BLaER1 (cell line): ENCODE data around the gene CMTM1.
A peak's percentile ranks its signal among the peaks of the same experiment; 100 is the strongest.
"Not testable (repeated sequence)": the region's sequence is repeated elsewhere in the genome, so short reads cannot be mapped to it uniquely, and the experiment has no call there.

Source experiments
- H3K27ac ChIP-seq: shearing (Covaris generic); formaldehyde crosslinking; 2 replicates; pipeline ENCODE4 v1.8.1; 2022
- H3K27me3 ChIP-seq: shearing (Covaris generic); formaldehyde crosslinking; 2 replicates; pipeline ENCODE4 v1.8.1; 2022
- H3K36me3 ChIP-seq: shearing (Covaris generic); formaldehyde crosslinking; 2 replicates; pipeline ENCODE4 v1.8.1; 2022
- H3K4me1 ChIP-seq: shearing (Covaris generic); formaldehyde crosslinking; 2 replicates; pipeline ENCODE4 v1.8.1; 2022
- H3K4me2 ChIP-seq: shearing (Covaris generic); formaldehyde crosslinking; 2 replicates; pipeline ENCODE4 v1.8.1; 2022
- H3K4me3 ChIP-seq: shearing (Covaris generic); formaldehyde crosslinking; 2 replicates; pipeline ENCODE4 v1.8.1; 2022
- H3K9ac ChIP-seq: shearing (Covaris generic); formaldehyde crosslinking; 2 replicates; pipeline ENCODE4 v1.8.1; 2022
- H3K9me3 ChIP-seq: shearing (Covaris generic); formaldehyde crosslinking; 2 replicates; pipeline ENCODE4 v1.8.1; 2022
- H4K20me1 ChIP-seq: shearing (Covaris generic); formaldehyde crosslinking; 2 replicates; pipeline ENCODE4 v1.8.1; 2022
- Cebpa-rat ChIP-seq: shearing (Covaris generic); IDR thresholded peaks from 2 replicates; pipeline ENCODE4 v1.8.1; 2022

The CMTM1 gene

DNA sequence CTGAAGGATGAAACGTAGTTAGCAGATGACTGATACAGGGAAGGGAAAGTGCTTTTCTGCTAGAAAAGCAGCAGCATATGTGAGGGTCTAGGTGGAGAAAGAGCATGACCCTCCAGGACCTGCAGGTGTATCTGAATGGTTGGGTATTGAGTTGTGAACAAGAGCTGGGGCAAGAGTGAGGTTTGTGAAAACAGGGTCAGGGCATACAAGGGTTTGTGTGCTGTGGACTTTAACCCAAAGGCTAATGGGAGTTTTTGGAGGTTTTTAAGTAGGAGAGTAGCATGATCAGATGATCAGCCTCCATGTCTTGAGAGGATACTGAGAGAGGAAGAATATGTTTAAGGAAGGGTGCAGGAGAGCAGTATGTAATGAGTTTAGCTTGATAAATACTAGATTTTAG lies 6.1 kb upstream of the CMTM1 start:
- no peaks in the 10 kb centered on the region for H3K27me3 ChIP-seq
- no peak overlapping the region; the same call in 1 of the 2 replicates for H3K4me2 ChIP-seq
- peaks cover 54% of the 10 kb centered on the region for H4K20me1 ChIP-seq
- peaks cover 76% of the 10 kb centered on the region for H3K36me3 ChIP-seq
- H3K27ac ChIP-seq = no peak overlapping the region
- no peak overlapping the region for H3K9ac ChIP-seq
- no peak overlapping the region for H3K4me3 ChIP-seq
- H3K9me3 ChIP-seq = no peaks in the 10 kb centered on the region
- peaks cover 74% of the 10 kb centered on the region for H3K4me1 ChIP-seq
- TF ChIP-seq Cebpa-rat = no peak

DNA sequence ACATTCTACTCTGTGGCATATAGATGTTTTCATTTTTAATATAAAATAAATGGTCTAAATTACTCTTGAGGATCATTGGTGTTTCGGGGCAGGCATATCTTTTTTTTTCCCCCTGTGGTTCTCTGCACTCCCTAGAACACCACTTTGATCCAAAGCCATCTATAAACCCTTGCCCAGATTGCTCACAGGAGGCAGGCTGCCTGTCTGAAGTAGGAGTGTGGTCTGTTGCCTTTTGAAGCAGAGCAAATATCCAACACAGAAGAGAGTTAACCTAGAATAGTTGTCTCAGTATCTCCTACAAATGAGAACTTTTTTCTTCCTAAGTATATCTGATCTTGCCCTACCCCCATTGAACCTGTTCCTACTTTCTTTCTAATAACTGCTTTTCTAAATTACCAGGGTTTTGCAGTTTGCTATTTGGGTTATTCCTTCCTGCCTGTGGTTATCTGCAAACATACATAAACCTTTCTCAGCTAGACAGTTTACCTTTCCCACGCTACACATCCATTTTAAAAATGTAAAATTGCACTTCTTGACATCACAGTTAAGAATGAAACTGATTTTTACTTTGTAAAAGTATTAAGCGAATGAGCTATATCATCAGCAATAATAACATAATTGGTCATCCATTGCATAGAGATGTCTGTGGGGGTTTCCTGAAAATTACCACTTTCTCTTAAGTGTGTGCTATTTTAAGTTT lies 4.7 kb upstream of the CMTM1 start:
- H3K27ac ChIP-seq = no peak overlapping the region
- H3K9ac ChIP-seq = no peak overlapping the region; the same call in 1 of the 2 replicates
- H3K27me3 ChIP-seq = no peaks in the 10 kb centered on the region
- H3K4me3 ChIP-seq = no peak overlapping the region
- peaks cover 60% of the 10 kb centered on the region for H3K4me1 ChIP-seq
- H3K36me3 ChIP-seq = peaks cover 89% of the 10 kb centered on the region
- H4K20me1 ChIP-seq = peaks cover 51% of the 10 kb centered on the region
- H3K4me2 ChIP-seq = peak overlapping the region; percentile 50
- H3K9me3 ChIP-seq = peaks cover 6% of the 10 kb centered on the region; the same call in 1 of the 2 replicates
- no peak for TF ChIP-seq Cebpa-rat

DNA sequence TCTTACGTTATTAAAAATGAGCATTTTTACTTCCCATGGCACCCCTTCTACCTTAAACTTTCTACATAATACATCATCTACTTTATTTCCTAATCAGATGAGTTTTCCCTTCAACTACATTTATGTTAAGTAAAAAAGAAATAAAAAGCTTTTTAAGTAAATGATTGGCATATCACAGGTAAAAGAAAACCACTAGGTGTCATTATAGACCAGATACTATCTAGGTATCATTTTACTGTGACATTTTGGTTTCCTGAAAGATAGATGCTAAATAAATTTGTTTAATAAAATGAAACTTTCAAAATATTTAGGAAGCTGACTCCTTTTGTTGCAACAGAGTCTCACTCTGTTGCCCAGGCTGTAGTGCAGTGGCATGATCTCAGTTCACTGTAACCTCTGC lies 3.8 kb upstream of the CMTM1 start:
- Histone ChIP-seq H3K9me3 (peaks cover 11% of the 10 kb centered on the region; the same call in 1 of the 2 replicates), H3K4me2 (peak overlapping the region; percentile 50), H3K4me3 (no peak overlapping the region), H3K27ac (peak overlapping the region; percentile 19; the same call in 1 of the 2 replicates), H3K9ac (no peak overlapping the region), H4K20me1 (peaks cover 42% of the 10 kb centered on the region), H3K36me3 (peaks cover 91% of the 10 kb centered on the region), H3K27me3 (no peaks in the 10 kb centered on the region), H3K4me1 (peaks cover 51% of the 10 kb centered on the region)
- TF ChIP-seq Cebpa-rat = no peak

DNA sequence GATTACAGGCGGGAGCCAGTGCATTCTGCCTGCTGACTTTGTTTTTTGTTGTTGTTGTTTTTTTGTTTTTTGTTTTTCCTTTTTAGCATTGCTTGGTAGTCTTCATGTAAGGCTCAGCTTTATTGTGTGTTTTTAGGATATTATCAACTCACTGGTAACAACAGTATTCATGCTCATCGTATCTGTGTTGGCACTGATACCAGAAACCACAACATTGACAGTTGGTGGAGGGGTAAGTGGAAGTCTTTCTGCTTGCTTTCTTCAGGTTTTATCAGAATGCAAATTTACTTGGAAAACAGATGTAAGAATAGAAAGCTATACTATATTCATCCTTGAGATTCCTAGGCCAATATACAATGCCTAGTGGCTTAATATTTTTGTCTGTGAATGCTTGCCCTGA lies 3.3 kb upstream of the CMTM1 start:
- no peak for TF ChIP-seq Cebpa-rat
- peaks cover 85% of the 10 kb centered on the region for H3K36me3 ChIP-seq
- H4K20me1 ChIP-seq = peaks cover 39% of the 10 kb centered on the region
- H3K9me3 ChIP-seq = peaks cover 11% of the 10 kb centered on the region; the same call in 1 of the 2 replicates
- no peaks in the 10 kb centered on the region for H3K27me3 ChIP-seq
- no peak overlapping the region for H3K9ac ChIP-seq
- peak overlapping the region; percentile 19; the same call in 1 of the 2 replicates for H3K27ac ChIP-seq
- no peak overlapping the region for H3K4me3 ChIP-seq
- peaks cover 51% of the 10 kb centered on the region for H3K4me1 ChIP-seq
- peak overlapping the region; percentile 50 for H3K4me2 ChIP-seq

DNA sequence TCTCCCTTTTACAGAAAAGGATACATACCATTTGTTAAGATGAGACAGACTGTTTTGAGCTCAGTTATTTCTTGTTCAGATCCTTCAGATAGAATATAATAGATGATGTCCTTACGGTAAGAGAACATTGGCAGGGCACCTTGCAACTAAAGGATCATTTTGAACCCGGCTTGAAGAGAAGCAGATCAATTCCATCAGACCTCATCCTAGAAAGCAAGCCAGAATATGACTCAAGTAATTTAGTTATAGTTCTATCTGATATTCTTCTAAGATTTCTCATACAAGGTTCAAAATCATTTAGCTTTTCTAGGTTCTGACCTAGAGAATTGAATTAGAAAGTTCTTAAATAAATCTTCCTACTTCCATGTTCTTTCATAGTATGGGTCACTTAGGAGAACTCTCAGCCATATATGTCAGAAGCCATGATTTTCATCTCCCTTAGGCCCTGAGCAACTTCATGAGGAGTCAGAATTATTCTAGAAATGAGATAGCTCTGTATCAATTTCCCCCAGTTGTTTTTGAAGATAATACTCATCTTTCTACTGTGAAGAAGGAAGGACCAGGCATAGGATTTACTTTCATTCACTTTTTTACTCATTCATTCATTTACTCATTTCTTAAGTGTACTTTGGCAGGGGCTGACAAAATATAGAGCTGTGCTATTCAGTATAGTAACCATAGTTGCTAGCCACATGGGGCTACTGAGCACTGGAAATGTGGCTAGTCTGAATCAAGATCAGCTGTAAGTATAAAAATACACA lies 2.5 kb upstream of the CMTM1 start:
- H3K4me1 ChIP-seq = peaks cover 53% of the 10 kb centered on the region
- no peaks in the 10 kb centered on the region for H3K27me3 ChIP-seq
- H3K27ac ChIP-seq = peak overlapping the region; percentile 19; the same call in 1 of the 2 replicates
- peaks cover 77% of the 10 kb centered on the region for H3K36me3 ChIP-seq
- TF ChIP-seq Cebpa-rat = no peak
- H4K20me1 ChIP-seq = peaks cover 39% of the 10 kb centered on the region
- no peak overlapping the region for H3K4me2 ChIP-seq
- no peak overlapping the region for H3K4me3 ChIP-seq
- H3K9ac ChIP-seq = no peak overlapping the region
- peaks cover 11% of the 10 kb centered on the region; the same call in 1 of the 2 replicates for H3K9me3 ChIP-seq

DNA sequence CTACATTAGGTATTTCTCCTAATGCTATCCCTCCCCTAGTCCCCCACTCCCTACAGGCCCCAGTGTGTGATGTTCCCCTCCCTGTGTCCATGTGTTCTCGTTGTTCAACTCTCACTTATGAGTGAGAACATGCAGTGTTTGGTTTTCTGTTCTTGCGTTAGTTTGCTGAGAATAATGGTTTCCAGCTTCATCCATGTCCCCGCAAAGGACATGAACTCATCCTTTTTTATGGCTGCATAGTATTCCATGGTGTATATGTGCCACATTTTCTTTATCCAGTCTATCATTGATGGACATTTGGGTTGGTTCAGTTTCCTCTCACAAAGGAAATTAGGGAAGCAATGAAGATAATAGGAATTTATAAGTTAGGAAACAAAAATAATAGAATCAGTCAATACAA lies 1.0 kb downstream of the CMTM1 start:
- peaks cover 14% of the 10 kb centered on the region for H4K20me1 ChIP-seq
- peaks cover 34% of the 10 kb centered on the region for H3K4me1 ChIP-seq
- H3K4me3 ChIP-seq, H3K9ac ChIP-seq, H3K27me3 ChIP-seq, H3K4me2 ChIP-seq, H3K27ac ChIP-seq: not testable (repeated sequence)
- peaks cover 11% of the 10 kb centered on the region; the same call in 1 of the 2 replicates for H3K9me3 ChIP-seq
- peaks cover 59% of the 10 kb centered on the region for H3K36me3 ChIP-seq

DNA sequence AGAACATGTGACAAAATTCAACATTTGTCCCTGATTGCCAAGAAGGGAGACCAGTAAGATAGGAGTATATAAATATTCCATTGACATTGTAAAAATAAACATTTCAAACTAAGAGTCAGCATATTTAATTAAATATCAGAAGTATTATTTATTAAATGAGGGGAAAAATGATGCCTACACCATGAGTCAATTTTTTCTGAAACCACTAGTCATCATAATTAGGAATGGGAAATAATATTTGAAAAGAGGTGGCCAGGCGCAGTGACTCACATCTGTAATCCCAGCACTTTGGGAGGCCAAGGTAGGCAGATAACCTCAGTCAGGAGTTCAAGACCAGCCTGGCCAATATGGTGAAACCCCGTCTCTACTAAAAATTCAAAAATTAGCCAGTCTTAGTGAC lies 2.1 kb downstream of the CMTM1 start:
- H3K4me1 ChIP-seq = peaks cover 31% of the 10 kb centered on the region
- H3K9me3 ChIP-seq = peaks cover 11% of the 10 kb centered on the region; the same call in 1 of the 2 replicates

DNA sequence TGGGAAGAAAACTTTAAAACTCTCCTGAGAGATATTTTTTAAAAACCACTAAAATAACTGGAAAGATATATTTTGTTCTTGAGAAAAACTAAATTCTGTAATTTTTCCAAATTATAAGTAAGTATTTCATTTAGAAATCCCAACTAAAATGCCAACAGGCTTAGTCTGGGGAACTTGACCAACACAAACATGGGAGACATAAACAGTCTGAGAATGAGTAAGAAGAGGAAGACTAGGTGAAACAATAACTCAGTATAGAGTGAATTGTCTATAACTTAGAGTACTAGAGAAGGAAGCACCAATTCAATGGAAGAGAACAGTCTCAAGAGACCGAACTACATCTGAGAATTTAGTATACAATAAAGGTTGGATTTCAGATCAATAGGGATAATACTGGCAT lies 2.9 kb downstream of the CMTM1 start:
- Histone ChIP-seq H3K9ac (no peak overlapping the region), H3K36me3 (peaks cover 48% of the 10 kb centered on the region), H4K20me1 (no peaks in the 10 kb centered on the region; the same call in 1 of the 2 replicates), H3K4me2 (no peak overlapping the region), H3K27me3 (no peaks in the 10 kb centered on the region), H3K27ac (no peak overlapping the region), H3K9me3 (peaks cover 11% of the 10 kb centered on the region; the same call in 1 of the 2 replicates), H3K4me3 (no peak overlapping the region), H3K4me1 (peaks cover 30% of the 10 kb centered on the region)
- TF ChIP-seq Cebpa-rat = no peak

More for the DNA sequence above, 2.1 kb downstream of the CMTM1 start:
- H3K27ac ChIP-seq = no peak overlapping the region
- H3K36me3 ChIP-seq = peaks cover 56% of the 10 kb centered on the region
- H3K27me3 ChIP-seq = no peaks in the 10 kb centered on the region
- H4K20me1 ChIP-seq = peaks cover 4% of the 10 kb centered on the region; the same call in 1 of the 2 replicates
- H3K9ac ChIP-seq = no peak overlapping the region
- H3K4me3 ChIP-seq = no peak overlapping the region
- no peak for TF ChIP-seq Cebpa-rat
- H3K4me2 ChIP-seq = no peak overlapping the region

DNA sequence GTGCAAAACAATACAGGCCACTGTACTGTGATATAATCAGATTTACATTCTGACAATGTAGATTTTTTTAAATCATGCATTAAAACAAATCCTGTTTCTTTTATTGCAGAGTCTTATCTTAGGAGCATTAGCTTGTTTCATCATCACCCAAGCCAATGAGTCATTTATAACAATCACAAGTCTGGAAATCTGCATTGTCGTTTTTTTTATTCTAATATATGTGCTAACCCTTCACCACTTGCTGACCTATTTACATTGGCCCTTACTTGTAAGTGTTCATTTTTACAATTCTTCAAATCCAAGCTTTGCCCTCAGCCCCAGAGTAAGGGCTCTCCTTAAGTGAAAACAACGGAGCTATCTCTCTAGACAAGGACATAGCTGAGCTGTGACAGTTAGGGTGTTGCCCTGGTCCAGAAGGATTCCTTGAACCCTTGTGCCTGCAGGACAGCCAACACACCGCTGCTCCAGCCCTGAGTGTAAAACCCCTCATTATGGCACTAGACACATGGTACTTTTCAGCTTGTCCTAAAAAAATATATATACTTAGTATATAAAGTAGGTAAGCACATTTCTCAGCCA lies 3.7 kb downstream of the CMTM1 start:
- TF ChIP-seq Cebpa-rat = no peak
- H3K4me3 ChIP-seq = no peak overlapping the region
- no peak overlapping the region for H3K4me2 ChIP-seq
- H3K27me3 ChIP-seq = no peaks in the 10 kb centered on the region
- peaks cover 11% of the 10 kb centered on the region; the same call in 1 of the 2 replicates for H3K9me3 ChIP-seq
- H3K9ac ChIP-seq = no peak overlapping the region
- H4K20me1 ChIP-seq = no peaks in the 10 kb centered on the region; the same call in 1 of the 2 replicates
- peaks cover 38% of the 10 kb centered on the region for H3K4me1 ChIP-seq
- H3K36me3 ChIP-seq = peaks cover 40% of the 10 kb centered on the region
- no peak overlapping the region for H3K27ac ChIP-seq
